Kidney (tissue), 14 donors: ENCODE results near the gene CPED1. TPM values are rescaled to one million over a fixed set of nuclear protein-coding genes. Genes with fewer than 3 reads are reported as not detected.

ENCODE experiments used
- DNase-seq, 5 donors: peaks; one replicate each; pipeline ENCODE4 v3.0.0-alpha.2; 2013 to 2020
- FAIRE-seq: peaks from 2 replicates; lab custom pipeline; 2012; peaks lifted over from hg19 to GRCh38; lab: Jason Lieb, UNC
- H3K27ac ChIP-seq, 2 donors: one replicate each; pipeline ENCODE4 v1.7.0; 2013; ENCODE audit warnings: low read depth in 2 of 2, low read length in 2 of 2, inconsistent platforms in 1 of 2
- H3K27me3 ChIP-seq: one replicate; pipeline ENCODE4 v1.7.1; 2013; ENCODE audit warnings: low read length, inconsistent platforms; ENCODE audit not compliant: control insufficient read depth, insufficient read depth
- H3K36me3 ChIP-seq, 3 donors: one replicate each; pipeline versions ENCODE4 v1.7.0 to v1.7.1; 2013; ENCODE audit warnings: low read length in 3 of 3, control low read depth in 1 of 3, inconsistent platforms in 1 of 3; ENCODE audit not compliant: insufficient read depth in 3 of 3, control insufficient read depth in 2 of 3
- H3K4me1 ChIP-seq, 3 donors: one replicate each; pipeline versions ENCODE4 v1.7.0 to v1.7.1; 2013; ENCODE audit warnings: low read length in 3 of 3, inconsistent platforms in 1 of 3, low read depth in 1 of 3; ENCODE audit not compliant: control insufficient read depth in 2 of 3, insufficient read depth in 2 of 3
- H3K4me3 ChIP-seq, 3 donors: one replicate each; pipeline versions ENCODE4 v1.7.0 to v1.8.1; 2013; ENCODE audit warnings: low read length in 3 of 3, control low read depth in 1 of 3, inconsistent platforms in 1 of 3
- H3K9ac ChIP-seq, 3 donors: one replicate each; pipeline versions ENCODE4 v1.7.0 to v1.7.1; 2013; ENCODE audit warnings: low read length in 3 of 3, control low read depth in 1 of 3, inconsistent platforms in 1 of 3
- H3K9me3 ChIP-seq, 3 donors: one replicate each; pipeline versions ENCODE4 v1.7.0 to v1.7.1; 2013; ENCODE audit warnings: low read length in 3 of 3, control low read depth in 1 of 3, inconsistent platforms in 1 of 3; ENCODE audit not compliant: control insufficient read depth in 2 of 3, insufficient read depth in 1 of 3
- CTCF ChIP-seq: IDR thresholded peaks from 3 replicates; pipeline ENCODE4 v1.5.1; 2012; ENCODE audit warnings: mild to moderate bottlenecking, moderate library complexity, borderline replicate concordance; ENCODE audit not compliant: insufficient read depth; ENCODE audit errors: extremely low read depth
- intact Hi-C: fragments of 100-400 bp; cut with DNase I; formaldehyde crosslinking; loops from one replicate; pipeline ENCODE4 v1.11.1; 2022
- polyA plus RNA-seq: library from polyadenylated mRNA; stranded (reverse); fragments of 350-450 nt; fragmentation: Illumina TruSeq; extraction: RNeasy Lipid Tissue Mini Kit (QIAGEN cat#74804); gene quantifications from one replicate; pipeline ENCODE4 v1.2.3, GENCODE V29; 2014; ENCODE audit warnings: low read depth, low replicate concordance; ENCODE audit not compliant: insufficient read depth
- total RNA-seq: library from RNA; stranded (reverse); fragmentation: NEBNext Ultra II Directional; extraction: Animal tissue kit (Norgen Biotek cat#: 25700); gene quantifications from one replicate; pipeline ENCODE4 v1.2.1, GENCODE V29; 2021
- donor health status: control.
- donor health status: control.
- donor health status: control.
- donor health status: control.
- donor health status: control.
- donor health status: DM: yes; HTN: yes; CAD: no.
- donor health status: Normal renal cell carcinoma (clear cell type).

The CPED1 gene
- total and polyA plus RNA-seq, 2 donors from 2014 or later: 2.9 to 16.9 TPM

- H3K9ac ChIP-seq: no peak overlapping the region
- no peaks in the 10 kb centered on the region for H3K9me3 ChIP-seq
- TF ChIP-seq CTCF: no peak
- H3K36me3 ChIP-seq: no peaks in the 10 kb centered on the region
- H3K4me3 ChIP-seq: no peak overlapping the region
- H3K27ac ChIP-seq: no peak overlapping the region
- H3K27me3 ChIP-seq: no peaks in the 10 kb centered on the region
- intact Hi-C loops: no loop called here
- FAIRE-seq: no peak
- H3K4me1 ChIP-seq: no peaks in the 10 kb centered on the region
- no peak for DNase-seq
These were observed 61.4 kb downstream of the CPED1 start for GRCh38 chr7:121049897-121050296.

DNA sequence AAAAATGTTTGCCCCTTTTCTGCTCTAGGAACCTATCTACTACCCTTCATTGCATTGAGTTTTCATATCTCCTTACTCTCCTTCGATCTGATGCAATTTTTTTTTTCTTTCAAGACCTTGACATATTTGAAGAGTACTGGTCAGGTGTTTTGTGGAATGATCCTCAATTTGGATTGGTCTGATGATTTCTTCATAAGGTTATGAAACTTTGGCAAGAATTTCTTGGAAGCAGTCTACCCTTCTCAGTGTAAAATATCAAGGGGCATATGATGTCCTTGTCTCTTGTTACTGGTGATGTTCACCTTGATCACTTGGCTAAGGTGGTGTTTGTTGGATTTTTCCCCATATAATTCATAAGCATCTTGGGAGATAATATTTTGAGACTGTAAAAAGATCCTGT, 64.7 kb downstream of the CPED1 start:
- TF ChIP-seq CTCF: no peak
- Histone ChIP-seq H3K9ac (no peak overlapping the region), H3K27ac (no peak overlapping the region), H3K4me1 (no peaks in the 10 kb centered on the region), H3K9me3 (no peaks in the 10 kb centered on the region), H3K36me3 (no peaks in the 10 kb centered on the region), H3K4me3 (no peak overlapping the region), H3K27me3 (no peaks in the 10 kb centered on the region)
- DNase-seq (no peak), FAIRE-seq (no peak)
- intact Hi-C loops: no loop called here

DNA sequence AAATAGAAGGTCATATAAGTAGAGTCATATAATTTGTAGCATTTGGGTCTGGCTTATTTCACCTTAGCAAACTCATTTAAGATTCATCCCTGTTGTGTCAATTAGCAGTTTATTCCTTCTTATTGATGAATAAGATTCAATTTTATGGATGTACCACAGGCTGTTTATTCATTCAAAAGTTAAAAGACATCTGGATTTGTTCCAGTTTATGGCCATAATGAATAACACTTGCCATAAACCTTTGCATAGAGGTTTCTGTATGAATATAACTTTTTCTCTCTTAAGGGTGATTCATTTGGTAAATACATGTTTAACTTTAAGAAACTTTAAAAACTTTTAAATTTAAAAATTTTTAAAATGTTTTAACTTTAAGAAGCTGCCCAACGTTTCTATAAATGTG, 66.4 kb downstream of the CPED1 start:
- no peak for FAIRE-seq
- no peaks in the 10 kb centered on the region for H3K36me3 ChIP-seq
- H3K27ac ChIP-seq: no peak overlapping the region
- H3K9me3 ChIP-seq: no peaks in the 10 kb centered on the region
- no peaks in the 10 kb centered on the region for H3K27me3 ChIP-seq
- intact Hi-C loops: no loop called here
- H3K4me1 ChIP-seq: no peaks in the 10 kb centered on the region
- H3K9ac ChIP-seq: no peak overlapping the region
- H3K4me3 ChIP-seq: no peak overlapping the region
- DNase-seq: no peak
- no peak for TF ChIP-seq CTCF

- Histone ChIP-seq H3K36me3 (no peaks in the 10 kb centered on the region), H3K4me3 (no peak overlapping the region), H3K9me3 (no peaks in the 10 kb centered on the region), H3K27me3 (no peaks in the 10 kb centered on the region), H3K9ac (no peak overlapping the region), H3K4me1 (no peaks in the 10 kb centered on the region), H3K27ac (no peak overlapping the region)
- FAIRE-seq: no peak
- no peak for DNase-seq
- no peak for TF ChIP-seq CTCF
- intact Hi-C loops: no loop called here
These were observed 69.4 kb downstream of the CPED1 start for GRCh38 chr7:121057878-121058277.
